HG02798 (cell line): ENCODE data around the gene PYROXD2.
A peak's percentile ranks its signal among the peaks of the same experiment; 100 is the strongest.

Experiments
- ATAC-seq: cut with Tn5 transposase; IDR thresholded peaks from one replicate; pipeline ENCODE4 v1.9.1; 2021; ENCODE audit warnings: mild to moderate bottlenecking; ENCODE audit not compliant: unreplicated experiment, poor library complexity

The PYROXD2 gene

DNA sequence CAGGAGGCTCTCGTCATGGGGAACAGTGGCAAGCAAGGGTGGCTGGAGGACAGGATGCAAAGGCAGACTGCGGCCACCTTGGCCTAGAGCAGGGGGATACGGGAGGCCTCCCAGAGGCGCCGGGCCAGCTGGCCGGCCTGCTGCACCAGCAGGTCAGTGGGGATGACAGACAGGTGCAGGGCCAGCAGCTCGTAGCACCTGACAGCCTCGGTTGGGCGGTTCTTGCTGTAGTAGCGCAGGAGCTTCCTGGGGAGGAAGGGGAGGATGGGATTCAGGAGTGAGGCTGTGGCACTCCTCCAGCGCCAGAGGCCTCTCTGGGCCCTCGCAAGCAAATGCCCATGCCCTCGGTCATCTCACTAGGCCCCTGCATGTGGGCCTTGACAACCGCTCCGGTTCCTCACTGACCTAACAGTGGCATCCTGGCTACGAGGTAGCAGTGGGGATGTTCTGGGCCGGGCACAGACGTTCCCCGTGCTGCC is 2.5 kb upstream of the PYROXD2 start:
- no peak for ATAC-seq

DNA sequence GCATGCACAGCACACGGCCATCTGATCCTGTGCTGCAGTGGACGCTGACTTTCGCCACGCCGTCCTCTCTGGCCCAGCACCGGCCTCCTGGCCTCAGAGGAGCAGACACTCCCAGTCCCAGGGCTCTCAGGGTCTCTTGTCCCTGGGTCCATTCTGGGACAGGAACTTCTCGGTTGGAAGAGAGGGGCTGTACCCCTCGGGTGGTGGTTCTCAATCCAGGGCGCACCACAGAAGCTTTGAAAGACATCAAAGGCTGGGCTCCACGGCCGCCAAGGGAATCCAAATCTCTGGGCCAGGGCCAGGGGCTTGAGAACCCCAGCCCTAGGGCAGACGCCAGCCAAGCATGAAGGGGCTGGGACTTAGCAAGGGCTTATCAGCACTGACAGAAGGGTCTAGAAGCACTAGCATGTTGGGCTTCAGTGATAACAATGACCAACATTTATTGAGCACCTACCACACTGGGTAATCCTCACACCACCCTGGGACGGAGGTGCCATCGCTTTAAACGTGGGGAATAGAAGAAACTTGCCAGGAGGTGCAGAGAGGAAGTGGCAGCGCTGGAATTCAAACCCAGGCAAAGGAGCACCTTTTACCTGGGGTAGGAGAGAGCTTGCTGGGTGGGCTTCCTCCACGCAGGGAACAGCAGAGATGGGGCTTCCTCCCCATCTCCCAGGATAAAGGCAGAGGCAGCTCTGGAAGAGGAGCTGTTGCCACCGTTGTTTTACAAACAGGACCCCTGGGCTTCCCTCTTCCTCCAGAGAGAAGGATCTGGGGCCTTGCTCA is 1.8 kb upstream of the PYROXD2 start:
- no peak for ATAC-seq

DNA sequence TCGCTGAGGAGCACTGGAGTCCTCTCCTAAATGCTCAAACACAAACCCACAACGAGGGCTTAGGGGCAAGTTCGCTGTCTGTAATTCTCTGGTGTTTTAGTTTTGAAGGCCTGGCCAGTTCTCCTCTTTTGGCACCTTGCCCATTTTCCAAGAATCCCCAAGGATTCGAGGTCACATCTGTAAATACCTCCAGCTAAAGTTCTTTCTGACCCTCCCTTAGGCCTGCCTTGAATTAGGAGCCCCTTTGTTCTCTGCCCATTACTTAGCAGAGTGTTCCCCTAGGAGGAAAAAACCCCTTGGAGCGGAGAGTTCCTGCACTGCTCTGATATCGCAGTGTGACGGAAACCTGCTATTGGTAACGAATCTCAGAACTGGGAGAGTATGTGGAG is 743 bp upstream of the PYROXD2 start:
- ATAC-seq = no peak

DNA sequence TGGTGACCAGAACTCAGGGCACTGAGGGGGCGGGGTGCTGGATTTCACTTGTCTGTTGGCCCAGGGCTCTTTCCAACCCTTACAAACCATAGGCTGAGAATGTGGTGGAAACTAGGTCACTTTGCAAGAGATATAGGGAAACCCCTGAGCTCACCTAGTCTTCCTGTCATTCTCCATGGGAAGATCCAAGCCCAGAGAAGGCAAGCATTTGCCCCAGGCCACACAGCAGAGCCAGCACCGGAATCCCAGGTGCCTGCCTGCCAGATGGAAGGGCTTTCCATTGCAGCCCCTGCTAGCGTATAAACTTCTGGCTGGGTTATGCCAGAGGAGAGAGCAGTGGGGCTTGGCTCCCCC is 427 bp downstream of the PYROXD2 start:
- ATAC-seq = no peak

DNA sequence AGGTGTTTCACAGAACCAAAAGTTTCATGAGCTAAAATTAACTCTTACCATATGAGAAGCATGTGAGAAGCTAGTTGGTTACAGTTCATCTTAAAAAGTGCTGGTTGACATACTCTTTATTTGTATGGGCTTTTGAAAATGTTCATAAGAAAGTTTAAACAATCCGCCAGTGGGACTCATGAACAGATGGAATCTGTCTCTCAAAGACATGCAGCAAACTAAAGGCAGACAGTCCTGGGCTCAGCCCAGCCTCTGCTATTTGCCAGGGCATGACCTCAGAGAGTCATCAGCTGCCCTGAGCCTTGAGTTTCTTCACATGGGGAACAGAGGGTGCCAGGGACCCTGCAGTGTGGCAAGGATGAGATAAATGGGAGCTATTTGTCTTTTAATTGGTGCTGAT is 3.2 kb downstream of the PYROXD2 start:
- ATAC-seq = no peak

DNA sequence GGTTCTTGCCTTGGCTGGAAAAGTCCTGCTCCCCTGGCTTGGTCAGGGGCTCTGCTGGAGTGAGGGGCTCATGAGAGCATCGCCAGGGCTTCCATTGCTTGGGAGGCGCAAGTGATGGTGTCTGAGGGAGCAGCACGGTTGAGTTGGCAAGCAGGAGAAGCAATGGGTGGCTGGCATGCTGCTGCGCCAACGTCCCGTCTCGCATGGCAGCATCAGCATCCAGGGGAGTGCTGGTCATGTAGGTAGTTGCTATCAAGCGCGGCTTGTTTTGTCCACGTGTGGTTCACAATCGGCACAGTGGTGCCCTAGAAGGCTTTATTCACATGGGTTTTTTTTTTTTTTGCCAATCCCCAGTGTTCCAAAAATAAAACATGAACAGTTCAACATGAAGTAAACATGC is 3.8 kb downstream of the PYROXD2 start:
- ATAC-seq = no peak

DNA sequence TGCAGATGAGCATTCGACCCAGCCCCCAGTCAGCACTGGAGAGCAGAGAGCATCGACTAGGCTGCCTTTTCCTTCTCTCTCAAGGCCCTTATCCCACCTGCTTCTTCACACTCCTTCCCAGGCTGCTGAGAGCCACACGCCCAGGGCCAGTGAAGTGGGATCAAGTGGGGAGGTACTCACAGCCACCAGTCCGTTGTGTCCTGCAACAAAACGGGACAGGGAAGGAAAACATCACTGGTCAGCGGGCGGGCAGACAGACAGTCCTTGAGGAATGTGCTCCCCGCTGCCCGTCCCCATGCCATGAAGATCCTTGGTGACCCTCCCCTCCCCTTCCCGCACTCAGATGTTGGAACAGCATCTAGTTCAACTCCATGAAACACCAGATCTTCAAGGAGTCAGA is 4.2 kb downstream of the PYROXD2 start:
- ATAC-seq = no peak

DNA sequence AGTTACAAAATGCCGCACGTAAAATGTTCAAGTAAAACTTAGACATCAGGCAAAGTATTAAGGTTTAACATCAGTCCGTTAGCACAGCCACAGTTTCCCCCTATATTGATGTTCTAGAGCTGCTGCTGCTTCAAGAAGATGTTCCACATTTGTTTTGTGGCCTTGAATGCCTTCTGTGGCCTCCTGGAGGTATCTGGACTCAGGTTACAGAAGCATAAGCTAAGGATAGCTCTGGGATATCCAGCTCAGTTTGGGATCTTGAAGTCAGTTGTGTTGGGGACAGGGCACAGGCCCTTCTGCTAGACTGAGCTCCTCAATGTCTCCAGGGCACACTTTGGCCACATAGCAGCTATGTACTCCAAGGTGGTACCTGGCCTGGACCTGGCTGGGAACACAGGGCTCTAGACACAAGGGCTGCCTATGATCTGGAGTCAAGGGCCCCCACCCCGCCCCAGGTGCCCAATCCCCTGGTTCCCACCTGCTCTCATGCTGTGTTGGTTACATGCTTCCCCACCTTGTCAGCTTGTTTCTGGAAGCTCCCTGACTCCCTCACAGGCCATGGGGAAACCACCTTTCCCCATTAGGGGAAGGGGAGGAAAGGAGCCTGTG is 4.7 kb downstream of the PYROXD2 start:
- ATAC-seq = no peak

DNA sequence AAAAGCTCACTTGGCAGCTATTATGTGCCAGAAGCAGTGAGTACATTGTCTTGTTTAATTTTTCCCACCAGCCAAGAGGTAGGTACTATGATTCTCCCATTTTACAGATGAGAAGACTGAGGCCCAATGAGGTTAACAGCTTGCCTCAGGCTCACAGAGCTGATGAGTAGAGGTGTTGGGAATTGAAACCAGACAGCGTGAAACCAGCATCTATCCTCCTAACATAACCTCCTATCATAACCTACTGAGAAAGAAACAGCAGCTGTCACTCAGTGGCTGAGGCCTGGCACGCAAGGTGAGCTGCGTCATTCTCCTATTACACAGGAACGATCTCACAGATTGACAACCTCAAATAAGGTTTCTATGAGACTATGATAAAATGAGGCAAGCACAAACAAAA is 6.2 kb downstream of the PYROXD2 start:
- ATAC-seq = no peak

DNA sequence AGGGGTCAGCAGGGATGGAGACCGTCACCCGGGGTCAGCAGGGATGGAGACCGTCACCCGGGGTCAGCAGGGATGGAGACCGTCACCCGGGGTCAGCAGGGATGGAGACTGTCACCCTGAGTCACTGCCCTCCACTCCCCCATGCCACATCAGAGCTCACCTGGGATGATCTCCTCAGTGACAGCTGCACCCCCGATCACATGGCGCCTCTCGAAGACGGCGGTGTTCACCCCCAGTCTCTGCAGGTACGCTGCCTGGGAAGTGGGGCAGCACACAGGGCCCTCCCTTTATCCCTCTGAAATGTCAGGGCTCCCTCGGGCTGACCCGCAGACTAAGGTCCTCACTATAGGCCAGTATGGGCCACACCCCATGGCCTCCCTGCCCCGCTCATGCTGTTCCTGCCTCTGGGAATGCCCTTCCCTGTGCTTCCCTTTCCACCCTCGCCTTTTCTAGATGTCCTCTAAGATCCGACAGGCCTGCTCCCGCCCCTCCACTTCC is 7.2 kb downstream of the PYROXD2 start:
- ATAC-seq = no peak

DNA sequence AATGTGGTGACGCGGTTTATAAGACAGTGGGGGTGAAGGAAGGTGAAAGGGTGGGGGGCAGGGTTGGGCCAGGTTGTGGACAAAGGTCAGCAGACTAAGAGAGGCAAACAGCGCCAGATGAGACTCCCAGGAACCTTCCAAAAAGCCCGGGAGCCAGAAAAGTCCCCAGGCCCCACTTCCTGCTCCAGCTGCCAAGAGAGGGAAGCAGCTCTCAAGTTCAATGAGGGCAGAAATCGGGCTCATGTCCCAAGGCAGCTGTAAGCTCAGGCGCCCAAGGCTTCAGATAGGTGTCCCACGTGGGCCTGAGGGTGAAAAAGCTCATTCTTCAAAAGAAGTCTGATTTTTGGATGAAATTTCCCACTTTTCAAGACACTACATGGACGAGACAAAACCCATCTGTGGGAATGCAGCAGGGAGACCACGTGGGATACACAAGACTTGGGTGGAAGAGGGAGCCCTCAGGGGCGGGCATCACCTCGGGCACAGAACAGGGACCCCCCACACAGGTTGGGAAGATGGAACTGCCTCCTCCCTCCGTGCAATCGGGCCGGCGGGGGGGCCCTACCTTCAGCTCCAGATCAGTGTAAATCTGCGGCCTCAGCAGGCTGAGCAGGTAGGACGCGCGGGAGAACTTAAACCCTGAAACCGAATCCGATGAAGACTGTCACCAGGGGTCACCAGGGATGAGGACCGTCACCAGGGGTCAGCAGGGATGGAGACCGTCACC is 7.8 kb downstream of the PYROXD2 start:
- ATAC-seq = no peak

DNA sequence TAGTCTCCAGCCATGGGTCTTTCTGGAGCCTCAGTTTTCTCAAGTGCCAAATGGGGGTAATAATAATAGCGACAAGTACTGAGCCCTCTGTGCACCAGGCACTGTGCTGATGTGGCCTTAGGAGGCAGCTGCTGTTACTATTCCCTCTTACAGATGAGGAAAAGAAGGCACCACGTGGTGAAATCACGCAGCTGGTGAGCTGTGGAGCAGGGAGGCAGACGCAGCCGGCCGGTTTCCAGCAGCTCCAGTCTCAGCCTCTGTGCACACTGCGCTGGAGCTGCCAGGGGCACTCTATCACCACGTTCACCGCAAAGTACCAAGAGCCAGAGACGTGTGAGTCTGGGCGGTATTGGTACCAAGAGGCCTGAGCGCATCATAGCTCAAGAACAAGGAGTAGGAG is 9.6 kb downstream of the PYROXD2 start:
- no peak for ATAC-seq

DNA sequence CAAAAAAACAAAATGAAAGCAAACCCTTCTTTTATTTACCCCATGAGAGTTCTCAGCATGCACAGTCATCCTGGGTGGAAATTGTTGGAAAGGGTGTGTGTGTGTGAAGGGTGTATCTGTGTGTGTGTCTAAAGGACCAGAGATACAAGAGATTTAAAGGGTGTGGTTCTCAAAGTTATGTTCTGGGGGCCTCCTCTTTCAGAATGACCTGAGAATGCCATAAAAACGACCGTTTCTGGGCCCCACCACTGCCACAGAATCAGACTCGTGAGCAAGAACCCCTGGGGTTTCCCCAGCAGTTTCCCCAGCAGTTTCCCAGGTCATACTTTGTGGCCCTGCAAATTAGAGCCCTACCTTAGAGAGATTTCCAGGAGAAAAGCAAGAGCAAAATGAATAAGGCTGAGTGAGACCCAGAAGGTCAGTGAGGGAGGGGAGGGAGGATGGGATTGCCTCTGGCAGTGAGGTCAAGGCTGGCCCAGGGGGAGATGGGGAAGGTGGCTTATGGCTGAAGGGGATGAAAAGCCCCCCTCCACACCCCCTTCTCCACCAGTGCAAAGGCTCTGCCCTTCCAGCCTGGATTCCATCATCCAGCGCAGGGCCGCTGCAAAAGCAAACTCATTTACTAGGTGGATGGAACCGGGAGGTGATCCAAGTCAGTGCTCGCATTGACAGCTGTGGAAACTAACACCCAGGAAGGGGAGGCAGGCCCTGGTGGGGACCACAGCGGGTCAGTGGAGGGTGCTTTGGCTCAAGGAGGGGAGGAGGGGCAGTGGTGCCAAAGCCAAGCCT is 10.2 kb downstream of the PYROXD2 start:
- peak; percentile 47 for ATAC-seq

DNA sequence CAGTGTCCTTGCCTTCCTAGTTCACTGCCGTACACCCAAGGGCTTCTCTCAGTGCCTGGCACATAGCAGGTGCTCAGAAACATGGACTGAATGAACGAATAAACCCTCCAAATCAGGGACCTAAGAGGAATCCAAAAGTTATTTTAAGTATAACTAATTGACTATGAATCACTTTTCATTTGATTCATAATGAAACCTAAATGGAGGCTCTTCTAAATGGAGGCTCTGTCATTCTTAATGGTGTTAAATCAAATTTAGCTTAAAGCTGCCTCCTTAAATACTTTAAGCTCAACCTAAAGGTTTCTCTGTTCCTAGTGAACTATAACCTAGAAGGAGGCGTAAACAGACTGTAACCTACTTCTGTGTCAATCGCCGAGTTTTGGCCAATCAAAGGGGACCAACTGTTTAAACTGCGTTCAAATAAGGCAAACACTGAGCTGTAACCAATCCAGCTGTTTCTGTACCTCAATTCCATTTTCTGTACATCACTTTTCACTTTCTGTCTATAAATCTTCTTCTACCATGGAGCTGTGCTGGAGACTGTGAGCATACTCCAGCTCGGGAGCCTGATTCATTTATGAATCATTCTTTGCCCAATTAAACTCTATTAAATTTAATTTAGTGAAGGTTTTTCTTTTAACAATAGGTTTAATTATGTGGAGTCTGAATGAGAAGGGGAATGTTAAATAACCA is 11.0 kb downstream of the PYROXD2 start:
- peak; percentile 50 for ATAC-seq

DNA sequence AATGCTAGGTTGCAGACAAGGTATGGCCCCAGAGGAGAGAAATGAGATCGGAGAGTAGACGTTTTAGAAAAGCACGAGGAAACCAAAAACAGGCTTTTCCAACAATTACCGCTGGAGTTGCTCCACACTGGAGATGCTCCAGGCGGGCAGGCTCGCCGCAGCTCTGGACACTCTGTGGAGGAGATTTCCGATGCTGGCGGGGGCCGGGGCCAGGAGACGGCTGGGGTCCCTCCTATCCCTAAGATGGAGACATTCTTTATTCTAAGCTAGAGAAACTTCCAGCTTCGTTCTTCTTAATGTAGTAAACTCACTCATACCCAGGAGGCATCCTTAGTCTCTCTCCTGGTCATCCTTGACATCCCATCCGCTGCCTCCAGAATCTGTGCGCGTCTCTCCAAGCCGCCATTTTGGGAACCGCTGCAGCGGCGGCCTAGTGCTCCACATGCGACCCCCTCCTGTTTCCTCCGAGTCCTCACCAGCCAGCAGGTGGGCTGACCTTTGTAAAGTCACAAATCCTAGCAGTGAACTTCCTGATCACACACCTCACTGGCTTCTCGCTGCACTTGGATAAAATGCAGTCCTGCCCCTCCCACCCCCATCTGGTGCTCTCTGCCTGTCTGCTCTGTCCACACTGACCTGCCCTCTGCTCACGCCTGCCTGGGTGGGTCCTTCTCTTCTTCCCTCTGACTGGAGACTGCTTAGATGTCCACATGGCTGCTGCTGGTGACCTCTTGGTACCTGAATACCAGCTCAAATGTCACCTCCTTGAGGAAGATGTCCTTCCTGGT is 11.9 kb downstream of the PYROXD2 start:
- peak; percentile 3 for ATAC-seq

DNA sequence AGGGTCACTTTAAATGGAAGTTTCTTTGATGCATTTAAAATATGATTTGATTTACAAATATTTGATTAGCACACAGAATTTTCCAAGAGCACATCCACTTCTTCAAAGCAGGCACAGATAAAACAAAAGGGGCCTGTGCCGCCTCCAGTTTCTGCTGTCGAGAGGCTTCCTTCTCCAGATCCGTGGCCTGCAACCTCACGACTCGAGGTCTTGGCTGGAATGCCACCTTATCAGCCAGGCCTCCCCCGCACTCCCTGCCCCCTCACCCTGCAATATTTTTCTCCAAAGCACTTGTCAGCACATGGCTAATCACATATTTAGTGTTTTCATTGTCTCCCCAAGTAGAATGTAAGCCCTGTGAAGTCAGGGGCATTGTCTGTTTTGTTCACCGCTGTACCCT is 12.5 kb downstream of the PYROXD2 start:
- no peak for ATAC-seq

DNA sequence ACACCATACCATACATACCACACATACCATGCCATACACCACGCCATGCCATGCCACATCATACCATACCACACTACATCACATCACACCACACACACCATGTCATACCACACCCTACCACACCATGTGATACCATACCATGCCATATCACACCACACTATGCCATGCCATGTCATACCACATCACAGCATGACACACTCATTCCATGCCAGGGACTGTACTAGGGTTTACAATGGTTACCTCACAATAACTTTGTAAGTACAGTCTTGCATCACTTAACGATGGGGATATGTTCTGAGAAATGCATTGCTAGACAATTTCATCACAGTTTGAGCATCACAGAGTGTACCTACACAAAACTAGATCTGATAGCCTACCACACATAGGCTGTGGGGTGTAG is 14.5 kb downstream of the PYROXD2 start:
- no peak for ATAC-seq

DNA sequence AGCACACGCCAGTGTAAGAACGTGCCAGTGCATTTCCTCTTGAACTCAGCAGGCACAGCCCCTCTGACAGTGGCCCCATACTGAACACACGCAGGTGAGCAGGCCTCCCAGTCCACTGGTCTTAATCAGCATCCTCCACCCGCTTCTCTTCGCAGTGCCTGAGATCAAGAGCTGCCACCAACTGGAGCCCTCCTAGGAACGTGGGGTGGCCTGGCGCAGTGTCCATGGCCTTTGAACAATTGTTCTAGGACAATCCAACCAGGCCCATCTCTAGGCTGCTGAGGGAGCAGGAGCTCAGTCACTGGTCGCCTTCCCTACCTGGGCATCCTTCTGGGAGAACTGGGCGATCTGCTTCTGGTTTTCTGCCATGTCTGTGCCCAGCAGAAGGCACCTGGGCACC is 15.2 kb downstream of the PYROXD2 start:
- ATAC-seq = no peak

DNA sequence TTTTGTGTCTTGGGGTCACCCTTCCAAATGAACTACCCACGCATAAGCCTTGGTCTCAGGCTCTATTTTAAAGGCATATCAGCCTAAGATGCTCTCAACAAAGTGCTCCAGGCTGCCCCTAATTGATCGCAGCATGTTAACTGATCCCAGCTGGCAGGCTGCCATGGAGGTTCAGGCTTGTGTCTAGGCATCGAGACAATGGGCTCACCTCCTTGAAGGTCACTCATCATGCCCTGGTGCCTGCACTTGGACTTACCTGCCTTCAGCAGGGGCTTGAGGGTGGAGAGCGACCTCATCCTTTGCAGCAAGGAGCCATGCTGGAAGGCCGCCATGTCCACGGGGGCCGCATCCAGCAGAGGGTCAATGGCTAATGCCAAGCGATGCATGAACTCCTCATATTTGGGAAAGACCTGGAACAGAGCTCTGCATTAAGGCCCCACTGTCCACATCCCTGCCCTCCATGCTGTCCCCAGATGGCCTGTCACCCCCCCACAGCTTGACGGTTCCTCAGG is 17.8 kb downstream of the PYROXD2 start:
- ATAC-seq = no peak
